ENCODE results near the gene LOXL3. TPM values are rescaled to one million over a fixed set of nuclear protein-coding genes. Genes with fewer than 3 reads are reported as not detected.
"Not testable (repeated sequence)": the region's sequence is repeated elsewhere in the genome, so short reads cannot be mapped to it uniquely, and the experiment has no call there.

The LOXL3 gene
- total and polyA plus RNA-seq, 2 donors: 8.6 to 14.6 TPM

GRCh38 chr2:74496997-74497776 is 56.6 kb downstream of the LOXL3 start:
- DNase-seq (ENCODE audit: extremely low spot score): no peak
- H3K36me3 ChIP-seq (ENCODE audit: insufficient read depth): peaks cover 2% of the 10 kb centered on the region

GRCh38 chr2:74495440-74495839 is 58.3 kb downstream of the LOXL3 start:
- WGBS: 88% methylated on average over 1 of the region's 1 CpG
- Histone ChIP-seq H3K36me3 (ENCODE audit: insufficient read depth) (peaks cover 13% of the 10 kb centered on the region), H3K4me3 (ENCODE audit: low read depth, low read length) (no peak overlapping the region), H3K27ac (ENCODE audit: low read depth) (no peak overlapping the region), H3K4me1 (ENCODE audit: insufficient read depth) (no peaks in the 10 kb centered on the region)
- DNase-seq (ENCODE audit: extremely low spot score): no peak

More at GRCh38 chr2:74496997-74497776, 56.6 kb downstream of the LOXL3 start:
- Histone ChIP-seq H3K27ac (ENCODE audit: low read depth) (no peak overlapping the region), H3K4me1 (ENCODE audit: insufficient read depth) (no peaks in the 10 kb centered on the region), H3K4me3 (ENCODE audit: low read depth, low read length) (no peak overlapping the region)
- 34% methylated on average over 19 of the region's 19 CpGs for WGBS

- no peak overlapping the region for H3K4me3 ChIP-seq (ENCODE audit: low read depth, low read length)
- H3K4me1 ChIP-seq (ENCODE audit: insufficient read depth): no peaks in the 10 kb centered on the region
- H3K36me3 ChIP-seq (ENCODE audit: insufficient read depth): peaks cover 17% of the 10 kb centered on the region
- 92% methylated on average over 3 of the region's 3 CpGs for WGBS
- DNase-seq (ENCODE audit: extremely low spot score): no peak
- no peak overlapping the region for H3K27ac ChIP-seq (ENCODE audit: low read depth)
Measured at GRCh38 chr2:74493546-74493945, 60.2 kb downstream of the LOXL3 start.

- H3K4me3 ChIP-seq (ENCODE audit: low read depth, low read length): no peak overlapping the region
- H3K36me3 ChIP-seq (ENCODE audit: insufficient read depth): peaks cover 17% of the 10 kb centered on the region
- H3K27ac ChIP-seq (ENCODE audit: low read depth): no peak overlapping the region
- no peaks in the 10 kb centered on the region for H3K4me1 ChIP-seq (ENCODE audit: insufficient read depth)
- WGBS: 94% methylated on average over 12 of the region's 12 CpGs
- no peak for DNase-seq (ENCODE audit: extremely low spot score)
Measured at GRCh38 chr2:74491648-74492544, 61.8 kb downstream of the LOXL3 start.

GRCh38 chr2:74489906-74490305 is 63.8 kb downstream of the LOXL3 start:
- no peak for DNase-seq (ENCODE audit: extremely low spot score)
- Histone ChIP-seq H3K4me1 (ENCODE audit: insufficient read depth) (no peaks in the 10 kb centered on the region), H3K36me3 (ENCODE audit: insufficient read depth) (peaks cover 17% of the 10 kb centered on the region), H3K4me3 (ENCODE audit: low read depth, low read length) (no peak overlapping the region), H3K27ac (ENCODE audit: low read depth) (no peak overlapping the region)
- WGBS: 90% methylated on average over 9 of the region's 9 CpGs

- Histone ChIP-seq H3K4me1 (ENCODE audit: insufficient read depth) (no peaks in the 10 kb centered on the region), H3K27ac (ENCODE audit: low read depth) (no peak overlapping the region), H3K4me3 (ENCODE audit: low read depth, low read length) (no peak overlapping the region), H3K36me3 (ENCODE audit: insufficient read depth) (peaks cover 17% of the 10 kb centered on the region)
- no peak for DNase-seq (ENCODE audit: extremely low spot score)
- WGBS: 87% methylated on average over 9 of the region's 9 CpGs
Measured at GRCh38 chr2:74488643-74489481, 64.9 kb downstream of the LOXL3 start.

- H3K36me3 ChIP-seq (ENCODE audit: insufficient read depth): peaks cover 7% of the 10 kb centered on the region
- no peak overlapping the region for H3K27ac ChIP-seq (ENCODE audit: low read depth)
- no peak for DNase-seq (ENCODE audit: extremely low spot score)
- H3K4me3 ChIP-seq (ENCODE audit: low read depth, low read length): no peak overlapping the region
- H3K4me1 ChIP-seq (ENCODE audit: insufficient read depth): peaks cover 6% of the 10 kb centered on the region
- 98% methylated on average over 2 of the region's 2 CpGs for WGBS
Measured at GRCh38 chr2:74486141-74486540, 67.6 kb downstream of the LOXL3 start.

GRCh38 chr2:74483675-74484164 is 70.0 kb downstream of the LOXL3 start:
- WGBS: 78% methylated on average over 19 of the region's 19 CpGs
- not testable (repeated sequence) for H3K27ac ChIP-seq (ENCODE audit: low read depth)

GRCh38 chr2:74482801-74483674 is 70.7 kb downstream of the LOXL3 start, which contains the start of the genes CCDC142 and TTC31:
CCDC142 (minus strand) TSS chr2:74482998; CDS start chr2:74482837, 161 bp downstream.
TTC31 (plus strand) TSS chr2:74483081; CDS start chr2:74483096, 15 bp downstream.
- Histone ChIP-seq H3K36me3 (ENCODE audit: insufficient read depth) (no peaks in the 10 kb centered on the region), H3K4me1 (ENCODE audit: insufficient read depth) (peaks cover 6% of the 10 kb centered on the region), H3K27ac (ENCODE audit: low read depth) (peak within 1 kb of the TSS; percentile 83), H3K4me3 (ENCODE audit: low read depth, low read length) (peak within 1 kb of the TSS; percentile 76)
- under 1% methylated on average over 50 of the region's 50 CpGs for WGBS
- DNase-seq (ENCODE audit: extremely low spot score): peak; percentile 92

More at GRCh38 chr2:74483675-74484164, 70.0 kb downstream of the LOXL3 start:
- H3K4me1 ChIP-seq (ENCODE audit: insufficient read depth); DNase-seq (ENCODE audit: extremely low spot score); H3K36me3 ChIP-seq (ENCODE audit: insufficient read depth): not testable (repeated sequence)
- H3K4me3 ChIP-seq (ENCODE audit: low read depth, low read length): peak overlapping the region; percentile 76

Other genes starting within 250 kb of the LOXL3 start
- 3.8 TPM for gene SLC4A5, start 210.5 kb downstream of the LOXL3 start, total RNA-seq
- gene SLC4A5, start 210.5 kb downstream of the LOXL3 start, polyA plus RNA-seq: 0.92 TPM
- gene DCTN1, start 173.6 kb downstream of the LOXL3 start, total RNA-seq: 62.1 TPM
- 118 TPM for gene DCTN1, start 173.6 kb downstream of the LOXL3 start, polyA plus RNA-seq
- 0.74 TPM for gene C2orf81, start 132.3 kb downstream of the LOXL3 start, total RNA-seq
- gene C2orf81, start 132.3 kb downstream of the LOXL3 start, polyA plus RNA-seq: 4.9 TPM
- gene WDR54, start 132.2 kb downstream of the LOXL3 start, total RNA-seq: 7.8 TPM
- 21.5 TPM for gene WDR54, start 132.2 kb downstream of the LOXL3 start, polyA plus RNA-seq
- 18.0 TPM for gene RTKN, start 112.0 kb downstream of the LOXL3 start, total RNA-seq
- 14.2 TPM for gene RTKN, start 112.0 kb downstream of the LOXL3 start, polyA plus RNA-seq
- gene INO80B, start 98.9 kb downstream of the LOXL3 start, total RNA-seq: 13.5 TPM
- 35.2 TPM for gene INO80B, start 98.9 kb downstream of the LOXL3 start, polyA plus RNA-seq
- gene WBP1, start 95.5 kb downstream of the LOXL3 start, total RNA-seq: 23.1 TPM
- gene WBP1, start 95.5 kb downstream of the LOXL3 start, polyA plus RNA-seq: 99.3 TPM
- gene MOGS, start 88.6 kb downstream of the LOXL3 start, total RNA-seq: 28.4 TPM
- 27.2 TPM for gene MOGS, start 88.6 kb downstream of the LOXL3 start, polyA plus RNA-seq
- gene MRPL53, start 81.3 kb downstream of the LOXL3 start, total RNA-seq: 14.0 TPM
- 75.2 TPM for gene MRPL53, start 81.3 kb downstream of the LOXL3 start, polyA plus RNA-seq
- 28.2 TPM for gene CCDC142, start 70.9 kb downstream of the LOXL3 start, total RNA-seq
- gene CCDC142, start 70.9 kb downstream of the LOXL3 start, polyA plus RNA-seq: 7.0 TPM
- gene TTC31, start 70.9 kb downstream of the LOXL3 start, total RNA-seq: 10.8 TPM
- gene TTC31, start 70.9 kb downstream of the LOXL3 start, polyA plus RNA-seq: 20.9 TPM
- 0.95 TPM for gene LBX2, start 54.3 kb downstream of the LOXL3 start, total RNA-seq
- 0.95 TPM for gene LBX2, start 54.3 kb downstream of the LOXL3 start, polyA plus RNA-seq
- gene PCGF1, start 46.2 kb downstream of the LOXL3 start, total RNA-seq: 21.7 TPM
- 19.2 TPM for gene PCGF1, start 46.2 kb downstream of the LOXL3 start, polyA plus RNA-seq
- gene TLX2, start 39.5 kb downstream of the LOXL3 start, total RNA-seq: 0.63 TPM
- gene TLX2, start 39.5 kb downstream of the LOXL3 start, polyA plus RNA-seq: 0.51 TPM
- gene DQX1, start 27.7 kb downstream of the LOXL3 start, total RNA-seq: 0.37 TPM
- gene DQX1, start 27.7 kb downstream of the LOXL3 start, polyA plus RNA-seq: 0.27 TPM
- 57.7 TPM for gene AUP1, start 24.2 kb downstream of the LOXL3 start, total RNA-seq
- gene AUP1, start 24.2 kb downstream of the LOXL3 start, polyA plus RNA-seq: 112 TPM
- 25.1 TPM for gene HTRA2, start 24.0 kb downstream of the LOXL3 start, total RNA-seq
- gene HTRA2, start 24.0 kb downstream of the LOXL3 start, polyA plus RNA-seq: 37.3 TPM
- gene DOK1, start 778 bp upstream of the LOXL3 start, total RNA-seq: 6.0 TPM
- 18.7 TPM for gene DOK1, start 778 bp upstream of the LOXL3 start, polyA plus RNA-seq
- gene M1AP, start 94.4 kb upstream of the LOXL3 start, total RNA-seq: 0.21 TPM
- gene M1AP, start 94.4 kb upstream of the LOXL3 start, polyA plus RNA-seq: 0.15 TPM
- gene SEMA4F, start 100.3 kb upstream of the LOXL3 start, total RNA-seq: 2.2 TPM
- 5.0 TPM for gene SEMA4F, start 100.3 kb upstream of the LOXL3 start, polyA plus RNA-seq

Measured in urinary bladder (tissue), 4 donors.